Heart left ventricle (tissue), 16 donors: ENCODE results near the gene FREM2. TPM values are rescaled to one million over a fixed set of nuclear protein-coding genes. Genes with fewer than 3 reads are reported as not detected.

ENCODE experiments used
- ATAC-seq, 4 donors: fragments of 200-7000 bp; cut with Tn5 transposase; one replicate each; pipeline ENCODE4 v1.9.1; 2020 to 2022; ENCODE audit warnings: moderate library complexity in 4 of 4, mild to moderate bottlenecking in 3 of 4, moderate number of reproducible peaks in 1 of 4
- DNase-seq, 5 donors: peaks; one replicate each; pipeline ENCODE4 v3.0.0-alpha.2; 2020
- H3K27ac ChIP-seq, 12 donors: fragments of 200-600 bp; sonication (generic) in 4 of 12; one replicate each; pipeline versions ENCODE4 v1.5.0 to v1.8.0; 2016 to 2022; ENCODE audit warnings: mild to moderate bottlenecking in 2 of 12
- H3K27me3 ChIP-seq, 9 donors: fragments of 200-600 bp; sonication (generic) in 2 of 9; one replicate each; pipeline versions ENCODE4 v1.5.1 to v1.8.0; 2016 to 2022; ENCODE audit warnings: mild to moderate bottlenecking in 3 of 9
- H3K36me3 ChIP-seq, 9 donors: fragments of 200-600 bp; sonication (generic) in 2 of 9; one replicate each; pipeline versions ENCODE4 v1.5.0 to v1.8.0; 2018 to 2022; ENCODE audit warnings: mild to moderate bottlenecking in 2 of 9
- H3K4me1 ChIP-seq, 12 donors: fragments of 200-600 bp; sonication (generic) in 4 of 12; one replicate each; pipeline versions ENCODE4 v1.5.0 to v1.8.0; 2016 to 2022; ENCODE audit warnings: mild to moderate bottlenecking in 3 of 12
- H3K4me3 ChIP-seq, 12 donors: fragments of 200-600 bp; sonication (generic) in 4 of 12; one replicate each; pipeline versions ENCODE4 v1.5.0 to v1.8.0; 2017 to 2022; ENCODE audit warnings: mild to moderate bottlenecking in 9 of 12, moderate library complexity in 4 of 12
- H3K9me3 ChIP-seq, 12 donors: fragments of 200-600 bp; sonication (generic) in 4 of 12; one replicate each; pipeline versions ENCODE4 v1.5.0 to v1.8.0; 2016 to 2022; ENCODE audit warnings: mild to moderate bottlenecking in 1 of 12
- CTCF ChIP-seq, 12 donors: fragments of 200-600 bp; sonication (generic) in 4 of 12; IDR thresholded peaks; one replicate each; pipeline versions ENCODE4 v1.5.0 to v1.8.0; 2018 to 2022; ENCODE audit warnings: antibody characterized with exemption in 12 of 12, mild to moderate bottlenecking in 5 of 12
- POLR2A ChIP-seq, 2 donors: fragments of 450-650 bp; IDR thresholded peaks; one replicate each; pipeline ENCODE4 v1.6.1; 2017; ENCODE audit warnings: antibody characterized with exemption in 2 of 2, mild to moderate bottlenecking in 2 of 2, moderate library complexity in 2 of 2
- WGBS, 4 donors: extraction: QIAGEN DNeasy Blood & Tissue Kit in 2 of 4; methylation state at CpG; one replicate each; pipeline versions ENCODE4 v1.1.5 to v1.1.7; 2013 to 2018; 5-methylcytosine and 5-hydroxymethylcytosine counted together
- intact Hi-C, 10 donors: fragments of 100-400 bp; cut with DNase I; formaldehyde crosslinking; loops; one replicate each; pipeline versions ENCODE4 v1.11.1 to v1.14.2; 2022
- polyA plus RNA-seq, 2 donors: library from polyadenylated mRNA; stranded (reverse); fragments of 200-250 nt; gene quantifications; one replicate each; pipeline ENCODE4 v1.2.3, GENCODE V29; 2013
- total RNA-seq, 9 donors: library from RNA; depleted of rRNA in 2 of 9; stranded (reverse); fragments of >200 nt in 2 of 9; fragmentation: NEBNext Ultra II Directional in 3 of 9; extraction: Animal tissue kit (Norgen Biotek cat#: 25700) in 3 of 9; gene quantifications; one replicate each; pipeline versions ENCODE4 v1.1.0 to v1.2.4, GENCODE V29; 2016 to 2023
- donor health status: ischemic (EF 13 %, LVEDD 7.1; RV severe dilation, severe dysfunction).
- donor health status: healthy with polysubstance abuse.
- donor health status: DM: no; HTN: yes; CAD: no.
- donor health status: DM: no; HTN: no; CAD: no.
- donor health status: ischemic (EF 25% LVEDD 6.9; RV normal size, moderate dysfunction).
- donor health status: ischemic (EF 25% LVEDD 5.7; RV mildly dilated, moderate dysfunction).
- donor health status: healthy.
- donor health status: DM: yes; HTN: yes; CAD: no.
- donor health status: ischemic (EF 35%, LVEDD 5.7; RV mildly dilated, moderate dysfunction).
- donor health status: nonischemic (EF 11% LVEDD 7.7; RV severe dilation, severe dysfunction).
- donor health status: DM: yes; HTN: yes; CAD: no.
- donor health status: PGD.
- donor health status: ischemic (EF 29% LVEDD 5.4; RV normal size, mild dysfunction).
- donor health status: nonischemic (EF 23%, LVEDD 6.1; RV moderate dilation, normal function).

Gene FREM2
- total and polyA plus RNA-seq, 11 donors, result 0.02 to 0.35 (median 0.13) TPM

DNA sequence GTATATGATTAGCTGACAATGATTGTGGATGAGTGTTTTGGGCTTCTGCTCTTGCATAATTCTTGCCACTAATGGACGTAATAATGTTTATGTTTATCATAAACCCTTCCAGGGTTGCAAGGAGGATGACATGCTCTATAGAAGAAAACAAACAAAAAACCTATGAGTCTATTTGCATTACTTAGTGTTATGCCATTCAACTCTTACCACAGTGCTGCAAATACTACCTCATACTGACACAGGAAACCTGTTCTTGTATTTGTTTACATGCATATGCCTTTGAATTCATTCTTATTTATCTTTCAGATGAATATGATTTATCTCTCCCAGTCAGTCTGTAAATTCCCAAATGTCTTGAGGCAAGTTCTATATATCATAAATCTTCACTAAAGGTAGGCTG lies 39.6 kb upstream of the FREM2 start:
- H3K9me3 ChIP-seq, result no peaks in the 10 kb centered on the region
- H3K27ac ChIP-seq, result no peak overlapping the region
- no peaks in the 10 kb centered on the region for H3K4me1 ChIP-seq
- no peaks in the 10 kb centered on the region for H3K36me3 ChIP-seq
- ATAC-seq, result no peak
- TF ChIP-seq POLR2A (IDR thresholded peaks at IDR 0.05), result no peak
- TF ChIP-seq CTCF (IDR thresholded peaks at IDR 0.05), result no peak
- intact Hi-C loops, result no loop called here
- no peak for DNase-seq
- no peak overlapping the region for H3K4me3 ChIP-seq
- WGBS, 4 donors, result 79 to 87% (median 85%) methylated on average over 1 of the region's 1 CpG
- no peaks in the 10 kb centered on the region for H3K27me3 ChIP-seq

GRCh38 chr13:38648912-38649311 lies 38.0 kb upstream of the FREM2 start:
- DNase-seq, result no peak
- Histone ChIP-seq H3K27ac (no peak overlapping the region), H3K4me1 (no peaks in the 10 kb centered on the region), H3K27me3 (no peaks in the 10 kb centered on the region), H3K9me3 (no peaks in the 10 kb centered on the region), H3K36me3 (no peaks in the 10 kb centered on the region), H3K4me3 (no peak overlapping the region)
- 91 to 98% (median 96%) methylated on average over 1 of the region's 1 CpG for WGBS, 4 donors
- intact Hi-C loops, result no loop called here
- ATAC-seq, result no peak
- TF ChIP-seq CTCF (IDR thresholded peaks at IDR 0.05) (no peak), POLR2A (IDR thresholded peaks at IDR 0.05) (no peak)

DNA sequence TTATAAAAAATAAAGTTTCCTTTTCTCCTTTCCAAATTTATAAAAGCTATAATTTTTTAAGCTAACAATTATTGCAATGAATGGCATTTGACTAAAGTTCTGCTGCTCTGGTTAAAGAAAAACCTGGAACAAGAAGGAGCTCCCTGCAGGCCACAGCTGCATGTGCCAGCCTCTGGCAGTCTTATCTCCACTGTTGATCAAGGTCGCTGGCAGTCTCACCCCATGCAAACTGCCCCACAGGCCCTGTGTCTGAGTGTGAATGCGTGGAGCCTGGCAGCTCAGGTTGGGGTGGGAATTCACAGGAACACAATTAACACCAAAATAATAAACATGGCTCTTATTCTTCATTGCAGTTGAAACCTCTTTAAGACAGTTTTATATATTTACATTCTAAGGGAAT lies 30.2 kb upstream of the FREM2 start:
- DNase-seq (no peak), ATAC-seq (no peak)
- no peaks in the 10 kb centered on the region for H3K9me3 ChIP-seq
- 53 to 70% (median 54%) methylated on average over 2 of the region's 2 CpGs for WGBS, 4 donors
- no peak overlapping the region for H3K27ac ChIP-seq
- H3K4me3 ChIP-seq, result no peak overlapping the region
- H3K4me1 ChIP-seq, result no peaks in the 10 kb centered on the region
- no peak for TF ChIP-seq CTCF (IDR thresholded peaks at IDR 0.05)
- TF ChIP-seq POLR2A (IDR thresholded peaks at IDR 0.05), result no peak
- intact Hi-C loops, result no loop called here
- no peaks in the 10 kb centered on the region for H3K36me3 ChIP-seq
- H3K27me3 ChIP-seq, result no peaks in the 10 kb centered on the region

GRCh38 chr13:38657191-38657590 lies 29.7 kb upstream of the FREM2 start:
- intact Hi-C loops, result no loop called here
- no peak for DNase-seq

More at GRCh38 chr13:38657191-38657590, 29.7 kb upstream of the FREM2 start:
- Histone ChIP-seq H3K9me3 (no peaks in the 10 kb centered on the region), H3K27ac (no peak overlapping the region), H3K27me3 (no peaks in the 10 kb centered on the region), H3K4me3 (no peak overlapping the region), H3K36me3 (no peaks in the 10 kb centered on the region), H3K4me1 (no peaks in the 10 kb centered on the region)
- 53 to 63% (median 55%) methylated on average over 1 of the region's 1 CpG for WGBS, 4 donors
- ATAC-seq, result no peak
- TF ChIP-seq POLR2A (IDR thresholded peaks at IDR 0.05) (no peak), CTCF (IDR thresholded peaks at IDR 0.05) (no peak)
